GM21390 (cell line): ENCODE data around the gene PIGV.
A peak's percentile ranks its signal among the peaks of the same experiment; 100 is the strongest.

Experiments
- ATAC-seq: cut with Tn5 transposase; IDR thresholded peaks from one replicate; pipeline ENCODE4 v1.9.1; 2021; ENCODE audit not compliant: unreplicated experiment

Gene PIGV

DNA sequence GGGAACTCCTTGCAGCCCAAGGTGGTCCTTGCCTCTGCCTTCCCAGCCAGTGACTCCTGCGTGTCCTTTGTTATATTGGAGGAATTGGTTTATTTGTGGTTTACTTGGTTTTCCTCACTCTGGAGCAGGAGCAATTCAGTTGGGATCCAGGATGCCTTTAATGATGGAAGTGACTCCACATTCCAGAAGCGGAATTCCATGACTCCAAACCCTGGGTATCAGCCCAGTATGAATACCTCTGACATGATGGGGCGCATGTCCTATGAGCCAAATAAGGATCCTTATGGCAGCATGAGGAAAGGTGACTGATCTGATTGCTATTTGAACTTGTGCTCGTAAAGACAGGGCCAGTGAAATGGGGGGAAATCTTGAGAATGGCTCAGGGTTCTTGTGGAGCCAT is 15.1 kb upstream of the PIGV start:
- ATAC-seq, result no peak

DNA sequence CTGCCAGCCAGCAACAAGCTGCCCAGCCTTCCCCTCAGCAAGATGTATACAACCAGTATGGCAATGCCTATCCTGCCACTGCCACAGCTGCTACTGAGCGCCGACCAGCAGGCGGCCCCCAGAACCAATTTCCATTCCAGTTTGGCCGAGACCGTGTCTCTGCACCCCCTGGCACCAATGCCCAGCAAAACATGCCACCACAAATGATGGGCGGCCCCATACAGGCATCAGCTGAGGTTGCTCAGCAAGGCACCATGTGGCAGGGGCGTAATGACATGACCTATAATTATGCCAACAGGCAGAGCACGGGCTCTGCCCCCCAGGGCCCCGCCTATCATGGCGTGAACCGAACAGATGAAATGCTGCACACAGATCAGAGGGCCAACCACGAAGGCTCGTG is 13.3 kb upstream of the PIGV start:
- ATAC-seq, result no peak

- no peak for ATAC-seq
These were observed 12.1 kb upstream of the PIGV start for GRCh38 chr1:26775666-26776065.

DNA sequence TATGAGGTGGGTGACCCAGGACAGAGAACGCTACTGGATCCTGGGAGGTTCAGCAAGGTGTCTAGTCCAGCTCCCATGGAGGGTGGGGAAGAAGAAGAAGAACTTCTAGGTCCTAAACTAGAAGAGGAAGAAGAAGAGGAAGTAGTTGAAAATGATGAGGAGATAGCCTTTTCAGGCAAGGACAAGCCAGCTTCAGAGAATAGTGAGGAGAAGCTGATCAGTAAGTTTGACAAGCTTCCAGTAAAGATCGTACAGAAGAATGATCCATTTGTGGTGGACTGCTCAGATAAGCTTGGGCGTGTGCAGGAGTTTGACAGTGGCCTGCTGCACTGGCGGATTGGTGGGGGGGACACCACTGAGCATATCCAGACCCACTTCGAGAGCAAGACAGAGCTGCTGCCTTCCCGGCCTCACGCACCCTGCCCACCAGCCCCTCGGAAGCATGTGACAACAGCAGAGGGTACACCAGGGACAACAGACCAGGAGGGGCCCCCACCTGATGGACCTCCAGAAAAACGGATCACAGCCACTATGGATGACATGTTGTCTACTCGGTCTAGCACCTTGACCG is 8.6 kb upstream of the PIGV start:
- no peak for ATAC-seq

DNA sequence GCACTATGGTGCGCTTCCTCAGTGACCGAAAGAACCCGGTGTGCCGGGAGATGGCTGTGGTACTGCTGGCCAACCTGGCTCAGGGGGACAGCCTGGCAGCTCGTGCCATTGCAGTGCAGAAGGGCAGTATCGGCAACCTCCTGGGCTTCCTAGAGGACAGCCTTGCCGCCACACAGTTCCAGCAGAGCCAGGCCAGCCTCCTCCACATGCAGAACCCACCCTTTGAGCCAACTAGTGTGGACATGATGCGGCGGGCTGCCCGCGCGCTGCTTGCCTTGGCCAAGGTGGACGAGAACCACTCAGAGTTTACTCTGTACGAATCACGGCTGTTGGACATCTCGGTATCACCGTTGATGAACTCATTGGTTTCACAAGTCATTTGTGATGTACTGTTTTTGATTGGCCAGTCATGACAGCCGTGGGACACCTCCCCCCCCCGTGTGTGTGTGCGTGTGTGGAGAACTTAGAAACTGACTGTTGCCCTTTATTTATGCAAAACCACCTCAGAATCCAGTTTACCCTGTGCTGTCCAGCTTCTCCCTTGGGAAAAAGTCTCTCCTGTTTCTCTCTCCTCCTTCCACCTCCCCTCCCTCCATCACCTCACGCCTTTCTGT is 7.3 kb upstream of the PIGV start:
- no peak for ATAC-seq

GRCh38 chr1:26781206-26781825 is 6.4 kb upstream of the PIGV start:
- ATAC-seq, result no peak

DNA sequence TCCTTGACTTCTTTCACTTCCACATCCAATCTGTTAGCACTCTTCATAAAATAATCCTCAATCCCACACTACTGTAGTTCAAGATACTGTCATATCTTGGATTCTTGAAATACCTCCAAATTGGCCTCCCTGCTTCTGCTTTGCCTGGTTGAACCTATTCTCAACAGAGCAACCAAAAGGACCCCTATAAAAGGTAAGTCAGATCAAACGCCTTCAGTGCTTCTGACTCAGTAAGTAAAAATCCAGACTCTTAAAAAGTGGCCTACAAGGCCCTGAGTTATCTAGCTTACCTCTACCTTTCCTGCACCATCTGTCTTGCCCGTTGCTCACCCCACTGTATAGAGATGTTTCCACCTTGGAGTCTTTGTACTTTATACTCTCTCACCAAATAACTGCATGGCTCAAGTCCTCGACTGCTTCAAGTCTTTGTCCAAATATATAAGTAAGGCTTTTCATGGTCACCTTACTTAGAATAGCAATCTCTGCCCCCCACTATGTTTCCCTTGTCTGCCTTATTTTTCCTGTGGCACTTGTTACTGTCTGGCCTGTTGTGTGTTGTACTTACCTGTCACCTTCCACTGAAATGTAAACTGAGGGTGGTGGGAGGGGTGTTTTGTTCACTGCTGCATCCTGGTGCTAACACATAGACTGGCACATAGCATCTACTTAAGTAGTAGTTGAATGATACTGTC is 5.1 kb upstream of the PIGV start:
- no peak for ATAC-seq

- no peak for ATAC-seq
These were observed 4.1 kb upstream of the PIGV start for GRCh38 chr1:26783646-26784022.

DNA sequence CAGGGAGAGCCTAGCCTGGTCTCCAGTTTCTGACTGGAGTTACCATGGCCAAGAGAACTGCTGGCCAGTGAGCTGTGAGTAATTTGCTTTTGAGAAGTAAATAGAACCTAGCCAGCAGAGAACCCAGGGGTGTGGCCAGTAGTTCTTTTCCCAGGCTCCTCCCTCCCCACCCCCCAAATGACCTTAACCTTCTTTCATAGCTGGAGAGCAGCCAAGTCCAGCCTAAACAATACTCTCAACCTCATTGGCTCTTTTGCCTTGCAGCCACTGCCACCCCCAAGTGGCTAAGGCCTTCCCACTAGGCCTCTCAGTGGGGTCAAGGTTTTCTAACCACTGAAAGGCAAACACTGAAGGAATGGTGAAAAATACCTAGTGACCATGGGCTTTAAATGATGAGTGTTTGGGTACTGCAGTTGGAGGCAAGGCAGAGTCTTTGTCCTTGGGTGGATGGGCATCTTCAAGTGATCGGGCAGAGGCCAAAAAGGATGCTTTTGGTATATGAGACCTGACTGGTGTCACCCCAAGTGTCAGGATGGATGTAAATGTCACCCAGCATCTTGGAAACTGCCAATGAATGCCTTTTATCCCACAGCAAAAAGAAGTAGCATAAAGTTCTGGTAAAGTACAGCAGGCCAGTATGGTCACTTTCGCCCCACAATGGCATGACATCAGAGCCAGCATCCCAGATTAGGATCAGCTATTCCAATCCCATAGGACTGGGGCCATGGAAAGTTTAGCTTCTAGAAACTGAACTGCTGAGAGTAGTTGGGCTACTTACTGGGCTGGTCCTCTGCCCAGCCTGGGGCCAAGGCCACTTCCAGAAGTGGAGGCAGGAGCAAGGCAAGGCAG is 3.5 kb upstream of the PIGV start:
- no peak for ATAC-seq

DNA sequence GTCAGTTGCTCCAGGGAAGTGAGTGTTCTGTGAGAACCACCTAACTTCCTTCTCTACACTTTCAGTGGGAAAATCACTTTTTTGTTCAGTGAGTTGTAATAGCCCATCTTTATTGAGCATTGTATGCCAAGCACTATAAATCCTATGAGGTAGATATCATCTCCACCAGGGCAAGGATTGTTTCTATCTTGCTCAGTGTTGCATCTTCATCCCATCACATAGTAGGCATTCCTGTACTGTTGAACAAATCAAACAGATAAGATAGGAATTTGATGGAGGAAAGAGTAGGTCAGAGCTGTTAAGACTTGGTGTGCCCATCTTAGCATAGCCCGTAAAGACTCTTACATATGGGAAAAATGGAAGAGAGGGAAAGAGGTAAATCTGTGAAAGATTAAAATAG is 2.9 kb upstream of the PIGV start:
- ATAC-seq, result no peak

- no peak for ATAC-seq
These were observed 1.9 kb upstream of the PIGV start for GRCh38 chr1:26785611-26786436.

DNA sequence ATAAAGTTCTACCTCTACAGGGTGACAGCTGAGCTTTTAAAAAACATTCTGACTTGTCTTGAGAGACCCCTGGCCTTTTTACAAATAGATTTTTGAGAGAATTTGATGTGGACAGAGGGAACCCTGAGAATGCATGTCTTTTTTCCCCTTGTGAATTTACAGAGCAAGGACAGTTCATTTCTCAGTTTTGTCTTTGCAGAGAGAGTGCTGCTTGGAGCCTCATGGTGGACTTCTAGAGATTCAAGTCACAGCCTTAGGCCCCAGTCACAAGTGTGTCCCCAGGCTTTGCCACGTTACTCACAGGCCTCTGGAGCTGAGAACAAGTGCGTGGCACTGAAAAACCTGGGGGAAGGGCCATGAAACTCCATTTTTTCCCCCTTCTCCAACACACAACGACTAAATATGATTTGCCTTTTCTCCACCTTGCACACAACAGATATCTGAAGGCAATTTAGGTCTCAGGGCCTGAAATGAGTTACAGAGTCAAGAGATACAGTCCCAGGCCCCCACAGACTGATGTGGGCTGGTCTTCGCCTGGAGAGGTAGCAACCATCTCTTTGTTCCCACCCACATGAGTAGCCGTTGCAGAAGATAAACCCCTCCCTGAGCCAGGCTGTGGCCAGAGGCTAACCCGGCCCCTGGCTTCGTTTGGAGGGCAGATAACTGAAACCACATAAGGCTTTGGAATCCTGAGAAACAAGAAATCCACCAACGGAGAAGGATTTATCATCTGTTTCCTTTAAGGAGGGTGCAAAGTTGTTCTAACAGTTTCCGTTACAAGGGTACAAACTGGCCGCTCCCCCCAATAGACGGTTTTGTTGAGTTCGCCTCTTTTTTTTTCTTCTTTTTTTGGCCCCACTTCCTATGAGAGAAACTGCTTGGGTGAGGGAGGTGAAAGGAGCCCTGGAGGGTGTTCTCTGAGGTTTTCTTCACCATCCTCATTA is 1.0 kb upstream of the PIGV start:
- ATAC-seq, result no peak

DNA sequence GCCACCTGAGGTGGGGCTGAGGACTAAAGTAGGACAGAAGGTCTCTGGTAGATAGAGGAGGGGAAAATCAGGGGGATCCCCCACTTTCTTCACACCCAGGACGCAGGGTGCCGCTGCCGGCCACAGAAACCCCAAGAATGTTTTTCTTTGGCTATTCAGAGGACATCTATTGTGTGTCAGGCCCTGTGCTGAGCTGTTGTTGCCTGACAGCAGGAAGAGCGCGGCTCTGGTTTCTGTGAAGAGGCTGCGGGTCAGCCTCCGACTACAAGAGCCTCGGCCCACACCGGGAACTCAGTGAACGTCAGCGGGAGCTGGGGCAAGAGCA is 407 bp upstream of the PIGV start:
- ATAC-seq, result peak; percentile 37

- ATAC-seq, result no peak
These were observed 700 bp downstream of the PIGV start for GRCh38 chr1:26788515-26788785.

DNA sequence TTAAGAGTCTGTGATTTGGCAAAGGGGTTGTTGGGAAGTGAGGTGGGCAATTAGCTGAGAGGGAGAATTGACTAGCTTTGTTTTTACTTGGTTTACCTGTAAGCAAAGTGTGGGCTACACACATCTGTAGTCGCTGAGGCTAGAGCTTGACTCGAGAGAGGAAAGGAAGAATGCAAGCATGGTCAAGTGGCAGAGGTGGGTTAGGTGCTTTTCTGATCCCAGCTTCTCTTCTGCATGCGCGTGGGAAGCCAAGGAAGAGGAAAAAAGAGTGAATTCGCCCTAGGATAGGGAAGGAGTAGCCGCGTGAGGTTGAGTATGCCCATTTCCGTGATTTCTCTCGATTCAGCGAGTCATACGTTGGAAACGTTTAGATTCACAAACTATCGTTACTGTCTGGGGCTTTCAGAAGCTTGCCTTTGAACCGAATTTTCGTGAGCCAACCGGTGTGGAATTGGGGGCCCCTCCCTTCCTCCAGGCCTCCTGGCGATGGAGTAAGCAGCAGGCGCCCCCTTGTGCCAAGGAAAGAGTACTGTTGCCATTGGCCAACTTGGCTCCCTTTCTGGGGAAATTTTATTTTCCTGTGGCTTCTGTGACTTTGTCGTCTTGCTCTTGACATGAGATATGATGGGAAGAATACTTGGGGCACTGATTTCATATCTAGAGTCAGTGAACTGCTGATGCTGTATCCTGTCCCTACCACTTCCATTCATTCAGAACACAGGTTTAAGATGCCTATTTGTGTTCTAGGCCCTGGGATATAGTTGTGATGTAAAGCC is 1.3 kb downstream of the PIGV start:
- no peak for ATAC-seq

GRCh38 chr1:26789612-26789865 is 1.8 kb downstream of the PIGV start:
- no peak for ATAC-seq

DNA sequence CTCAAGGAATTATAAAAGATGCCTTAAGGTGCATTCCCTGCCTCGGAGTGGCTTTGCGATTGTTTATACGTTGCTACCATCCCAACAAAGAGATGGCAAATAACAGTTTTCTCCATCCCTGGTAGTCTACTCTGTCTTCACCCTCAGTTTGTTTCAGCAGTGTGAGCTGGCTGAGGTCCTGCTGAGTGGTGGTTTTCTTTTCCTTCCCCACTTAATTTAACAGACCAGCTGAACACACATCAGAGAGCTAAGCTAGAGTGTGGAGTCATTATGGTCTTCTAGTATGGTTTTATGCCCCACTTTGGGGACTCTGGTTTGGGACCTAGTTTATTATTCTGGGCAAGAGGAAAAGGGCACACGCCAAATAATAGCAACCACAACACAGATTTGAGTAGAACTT is 2.2 kb downstream of the PIGV start:
- ATAC-seq, result no peak

DNA sequence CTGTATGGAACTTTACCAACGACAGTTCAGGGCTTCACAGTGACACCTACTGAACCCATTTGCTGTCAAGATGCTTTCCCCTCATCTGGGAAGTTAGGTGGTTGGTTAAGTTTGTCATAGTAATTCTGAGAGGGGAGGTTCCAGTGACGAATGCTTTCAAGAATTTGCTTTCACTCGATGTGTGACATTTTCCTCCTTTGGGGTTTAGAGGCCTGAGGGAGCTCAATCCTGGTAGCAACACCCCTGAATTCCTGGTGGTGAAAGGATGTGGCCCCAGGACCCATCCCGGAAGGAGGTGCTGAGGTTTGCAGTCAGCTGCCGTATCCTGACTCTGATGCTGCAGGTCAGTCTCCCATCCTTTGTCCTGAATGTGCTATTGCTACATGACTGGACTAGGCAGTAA is 2.8 kb downstream of the PIGV start:
- ATAC-seq, result no peak

- no peak for ATAC-seq
These were observed 3.4 kb downstream of the PIGV start for GRCh38 chr1:26791148-26791547.
